ENCODE results near the gene SZT2. TPM values are rescaled to one million over a fixed set of nuclear protein-coding genes. Genes with fewer than 3 reads are reported as not detected.

The SZT2 gene
- total RNA-seq, 1 donor from 2014 or later = 32.5 TPM

GRCh38 chr1:43441894-43442637, 52.4 kb downstream of the SZT2 start:
- DNase-seq (ENCODE audit: low spot score) = no peak

- DNase-seq (ENCODE audit: low spot score) = no peak
These were observed 53.1 kb downstream of the SZT2 start for GRCh38 chr1:43442756-43443155.

GRCh38 chr1:43443197-43443946, 53.7 kb downstream of the SZT2 start:
- no peak for DNase-seq (ENCODE audit: low spot score)

GRCh38 chr1:43444151-43444828, 54.6 kb downstream of the SZT2 start:
- no peak for DNase-seq (ENCODE audit: low spot score)

- peak; percentile 68 for DNase-seq (ENCODE audit: low spot score)
These were observed 55.1 kb downstream of the SZT2 start for GRCh38 chr1:43444836-43445235.

GRCh38 chr1:43445606-43446387, 56.1 kb downstream of the SZT2 start:
- no peak for DNase-seq (ENCODE audit: low spot score)

GRCh38 chr1:43446388-43446740, 56.7 kb downstream of the SZT2 start:
- DNase-seq (ENCODE audit: low spot score) = no peak

- no peak for DNase-seq (ENCODE audit: low spot score)
These were observed 57.5 kb downstream of the SZT2 start for GRCh38 chr1:43446881-43447835.

GRCh38 chr1:43447891-43448708, 58.4 kb downstream of the SZT2 start:
- no peak for DNase-seq (ENCODE audit: low spot score)

- no peak for DNase-seq (ENCODE audit: low spot score)
These were observed 59.4 kb downstream of the SZT2 start for GRCh38 chr1:43448955-43449707.

- DNase-seq (ENCODE audit: low spot score) = no peak
These were observed 60.0 kb downstream of the SZT2 start for GRCh38 chr1:43449708-43450069.

- no peak for DNase-seq (ENCODE audit: low spot score)
These were observed 60.7 kb downstream of the SZT2 start for GRCh38 chr1:43450251-43450941.

- DNase-seq (ENCODE audit: low spot score) = no peak
These were observed 61.5 kb downstream of the SZT2 start for GRCh38 chr1:43451157-43451591.

GRCh38 chr1:43451701-43452532, 62.2 kb downstream of the SZT2 start:
- DNase-seq (ENCODE audit: low spot score) = no peak

- DNase-seq (ENCODE audit: low spot score) = peak; percentile 82
These were observed 63.2 kb downstream of the SZT2 start for GRCh38 chr1:43452789-43453441.

- peak; percentile 95 for DNase-seq (ENCODE audit: low spot score)
These were observed 64.0 kb downstream of the SZT2 start, which contains the start of gene HYI for GRCh38 chr1:43453442-43454269. HYI (minus strand) TSS chr1:43453931; CDS start chr1:43453793, 138 bp downstream.
